SK-N-MC (cell line): ENCODE data around the gene CELF1.

Experiments
- DNase-seq: peaks from one replicate; pipeline ENCODE4 v3.0.0-alpha.2; 2011; ENCODE audit warnings: low read depth, low spot score
- H3K27ac ChIP-seq: fragments of 200-600 bp; sonication (generic); 2 replicates; pipeline ENCODE4 v1.5.1; 2016; ENCODE audit warnings: mixed run types
- H3K36me3 ChIP-seq: fragments of 200-600 bp; sonication (generic); 2 replicates; pipeline ENCODE4 v1.6.1; 2017; ENCODE audit warnings: antibody characterized with exemption, low read length, mixed read lengths; ENCODE audit not compliant: insufficient read depth
- H3K4me3 ChIP-seq: fragments of 200-600 bp; sonication (generic); 2 replicates; pipeline ENCODE4 v1.5.1; 2016
- H3K9ac ChIP-seq: fragments of 200-600 bp; sonication (generic); 2 replicates; pipeline ENCODE4 v1.8.0; 2017; ENCODE audit warnings: mixed run types, mixed read lengths; ENCODE audit not compliant: insufficient read length
- H3K9me3 ChIP-seq: fragments of 200-600 bp; sonication (generic); 2 replicates; pipeline ENCODE4 v1.6.1; 2017; ENCODE audit warnings: low read depth, mild to moderate bottlenecking, antibody characterized with exemption, low read length, moderate library complexity, mixed read lengths
- EZH2 ChIP-seq: fragments of 200-600 bp; sonication (generic); IDR thresholded peaks from one replicate; pipeline ENCODE4 v1.6.1; 2017; ENCODE audit warnings: antibody characterized with exemption
- FOXP2 ChIP-seq: optimal IDR thresholded peaks from 2 replicates; pipeline ENCODE3; 2011; ENCODE audit warnings: mild to moderate bottlenecking, moderate library complexity; ENCODE audit not compliant: insufficient read depth; ENCODE audit errors: extremely low read length, control extremely low read depth
- POLR2AphosphoS5 ChIP-seq: IDR thresholded peaks from 2 replicates; pipeline ENCODE4 v1.6.1; 2012; ENCODE audit warnings: mild to moderate bottlenecking, low read depth, low read length, borderline replicate concordance

The CELF1 gene

GRCh38 chr11:47552566-47553405, at the start of gene CELF1:
Gene CELF1 (minus strand): TSS chr11:47553132. CDS start chr11:47499523, 53,609 bp downstream.
- peaks cover 33% of the 10 kb centered on the region for H3K36me3 ChIP-seq
- TF ChIP-seq FOXP2 (no peak), POLR2AphosphoS5 (peak; percentile 90)
- no peaks in the 10 kb centered on the region for H3K9me3 ChIP-seq
- DNase-seq: no peak
- H3K4me3 ChIP-seq: peak within 1 kb of the TSS; percentile 100
- H3K9ac ChIP-seq: peak within 1 kb of the TSS; percentile 99
- peak within 1 kb of the TSS; percentile 85 for H3K27ac ChIP-seq

GRCh38 chr11:47599902-47600301, 47.0 kb upstream of the CELF1 start:
- Histone ChIP-seq H3K36me3 (no peaks in the 10 kb centered on the region), H3K4me3 (no peak overlapping the region), H3K9me3 (no peaks in the 10 kb centered on the region), H3K27ac (no peak overlapping the region), H3K9ac (no peak overlapping the region)
- no peak for DNase-seq
- TF ChIP-seq FOXP2 (no peak), EZH2 (no peak), POLR2AphosphoS5 (no peak)

- Histone ChIP-seq H3K9me3 (no peaks in the 10 kb centered on the region), H3K9ac (no peak overlapping the region), H3K27ac (no peak overlapping the region), H3K4me3 (no peak overlapping the region), H3K36me3 (no peaks in the 10 kb centered on the region)
- no peak for DNase-seq
- TF ChIP-seq EZH2 (no peak), FOXP2 (no peak), POLR2AphosphoS5 (no peak)
These were observed 43.0 kb upstream of the CELF1 start for GRCh38 chr11:47595967-47596366.

- TF ChIP-seq FOXP2 (no peak), EZH2 (no peak), POLR2AphosphoS5 (no peak)
- Histone ChIP-seq H3K36me3 (no peaks in the 10 kb centered on the region), H3K4me3 (no peak overlapping the region), H3K9me3 (no peaks in the 10 kb centered on the region), H3K27ac (no peak overlapping the region), H3K9ac (no peak overlapping the region)
- no peak for DNase-seq
These were observed 42.1 kb upstream of the CELF1 start for GRCh38 chr11:47595029-47595428.

- no peaks in the 10 kb centered on the region for H3K36me3 ChIP-seq
- H3K27ac ChIP-seq: no peak within 1 kb of the TSS
- H3K9me3 ChIP-seq: no peaks in the 10 kb centered on the region
- peak within 1 kb of the TSS; percentile 64 for H3K4me3 ChIP-seq
- TF ChIP-seq EZH2 (no peak), FOXP2 (no peak), POLR2AphosphoS5 (no peak)
- DNase-seq: no peak
- H3K9ac ChIP-seq: peak within 1 kb of the TSS; percentile 15
These were observed 41.3 kb upstream of the CELF1 start, which contains the start of gene C1QTNF4 for GRCh38 chr11:47593934-47594855. Gene C1QTNF4 (minus strand): TSS chr11:47594411. CDS start chr11:47590810, 3,601 bp downstream.

GRCh38 chr11:47593492-47593933, 40.6 kb upstream of the CELF1 start:
- Histone ChIP-seq H3K27ac (no peak overlapping the region), H3K4me3 (peak overlapping the region; percentile 64; the same call in 1 of the 2 replicates), H3K36me3 (no peaks in the 10 kb centered on the region), H3K9ac (no peak overlapping the region), H3K9me3 (no peaks in the 10 kb centered on the region)
- TF ChIP-seq EZH2: no peak
- TF ChIP-seq POLR2AphosphoS5: no peak
- TF ChIP-seq FOXP2: no peak
- no peak for DNase-seq

GRCh38 chr11:47592970-47593369, 40.0 kb upstream of the CELF1 start:
- TF ChIP-seq POLR2AphosphoS5 (no peak), EZH2 (no peak), FOXP2 (no peak)
- H3K27ac ChIP-seq: no peak overlapping the region
- no peaks in the 10 kb centered on the region for H3K9me3 ChIP-seq
- no peaks in the 10 kb centered on the region for H3K36me3 ChIP-seq
- no peak for DNase-seq
- H3K9ac ChIP-seq: no peak overlapping the region
- no peak overlapping the region for H3K4me3 ChIP-seq

GRCh38 chr11:47592251-47592650, 39.3 kb upstream of the CELF1 start:
- DNase-seq: no peak
- H3K27ac ChIP-seq: no peak overlapping the region

More at GRCh38 chr11:47592251-47592650, 39.3 kb upstream of the CELF1 start:
- Histone ChIP-seq H3K9ac (no peak overlapping the region), H3K9me3 (no peaks in the 10 kb centered on the region), H3K4me3 (no peak overlapping the region), H3K36me3 (no peaks in the 10 kb centered on the region)
- TF ChIP-seq EZH2 (no peak), FOXP2 (no peak), POLR2AphosphoS5 (no peak)
